Sigmoid colon (tissue), 4 donors: Measurements from ENCODE around the gene CEP44.

Experiments
- CTCF ChIP-seq, 4 experiments: fragments of 450-650 bp in 3 of 4; fragments of 200-600 bp in 1 of 4; IDR thresholded peaks; one replicate each; pipeline ENCODE4 v1.5.1; 2016 to 2019; ENCODE audit warnings: antibody characterized with exemption in 4 of 4, mild to moderate bottlenecking in 3 of 4, moderate library complexity in 2 of 4
- EP300 ChIP-seq, 4 donors: sonication (generic); formaldehyde crosslinking; IDR thresholded peaks; one replicate each; pipeline ENCODE4 v1.6.1; 2017; ENCODE audit warnings: antibody characterized with exemption in 4 of 4
- POLR2A ChIP-seq, 2 donors: fragments of 450-650 bp; IDR thresholded peaks; one replicate each; pipeline ENCODE4 v1.6.1; 2016; ENCODE audit warnings: antibody characterized with exemption in 2 of 2, mild to moderate bottlenecking in 2 of 2, moderate library complexity in 2 of 2
- POLR2AphosphoS5 ChIP-seq, 4 donors: sonication (generic); formaldehyde crosslinking; IDR thresholded peaks; one replicate each; pipeline ENCODE4 v1.6.1; 2017; ENCODE audit warnings: antibody characterized with exemption in 4 of 4

GRCh38 chr4:174304664-174305063, 21.0 kb downstream of the CEP44 start:
- no peak for TF ChIP-seq POLR2AphosphoS5 (IDR thresholded peaks at IDR 0.05)
- TF ChIP-seq CTCF (IDR thresholded peaks at IDR 0.05), result no peak
- no peak for TF ChIP-seq EP300 (IDR thresholded peaks at IDR 0.05)
- TF ChIP-seq POLR2A (IDR thresholded peaks at IDR 0.05), result no peak
